WTC11 (cell line): ENCODE data around the gene ANXA11. TPM values are rescaled to one million over a fixed set of nuclear protein-coding genes. Genes with fewer than 3 reads are reported as not detected.

Source experiments
- ATAC-seq: fragments of 200-7000 bp; cut with Tn5 transposase; 2 replicates; pipeline ENCODE4 v1.10.0; 2021; ENCODE audit warnings: mild to moderate bottlenecking, moderate library complexity
- CTCF ChIA-PET: fragments of 300-600 bp; sonication (Branson Sonifier 250); formaldehyde crosslinking; loops from one replicate; lab custom pipeline; 2021; ENCODE audit warnings: antibody characterized with exemption; lab: Charles Lee
- POLR2A ChIA-PET: fragments of 350-600 bp; sonication (Branson Sonifier 250); formaldehyde crosslinking; loops from one replicate; lab custom pipeline; 2021; ENCODE audit warnings: antibody characterized with exemption; lab: Charles Lee
- DNase-seq: peaks from one replicate; pipeline ENCODE4 v3.0.0; 2021; ENCODE audit warnings: low spot score
- H3K27ac Mint-ChIP-seq: 2 replicates; pipeline ENCODE4 v1.8.0; 2021; ENCODE audit warnings: mixed read lengths
- H3K27me3 Mint-ChIP-seq: 2 replicates; pipeline ENCODE4 v1.8.0; 2021; ENCODE audit warnings: low read depth, mild to moderate bottlenecking, moderate library complexity, mixed read lengths
- H3K36me3 Mint-ChIP-seq: 2 replicates; pipeline ENCODE4 v1.8.0; 2021; ENCODE audit warnings: mixed read lengths
- H3K4me1 Mint-ChIP-seq: 2 replicates; pipeline ENCODE4 v1.8.0; 2022; ENCODE audit warnings: mixed read lengths
- H3K4me3 Mint-ChIP-seq: 2 replicates; pipeline ENCODE4 v1.8.0; 2021; ENCODE audit warnings: mild to moderate bottlenecking, moderate library complexity, mixed read lengths
- H3K9me3 Mint-ChIP-seq: 2 replicates; pipeline ENCODE4 v1.8.0; 2021; ENCODE audit warnings: mixed read lengths
- ATF1 ChIP-seq: sonication (generic); formaldehyde crosslinking; IDR thresholded peaks from 2 replicates; pipeline ENCODE4 v1.8.1; 2023; ENCODE audit warnings: mild to moderate bottlenecking, moderate library complexity, missing genetic modification reagents
- ATF3 ChIP-seq: sonication (generic); formaldehyde crosslinking; conservative IDR thresholded peaks from 2 replicates; pipeline ENCODE4 v1.8.1; 2022; ENCODE audit warnings: mild to moderate bottlenecking, missing genetic modification reagents
- CBFB ChIP-seq: sonication (generic); formaldehyde crosslinking; IDR thresholded peaks from 2 replicates; pipeline ENCODE4 v1.8.1; 2022; ENCODE audit warnings: mild to moderate bottlenecking, low read depth, missing genetic modification reagents
- CREB1 ChIP-seq: sonication (generic); formaldehyde crosslinking; IDR thresholded peaks from 2 replicates; pipeline ENCODE4 v1.8.0; 2023; ENCODE audit warnings: mild to moderate bottlenecking, missing genetic modification reagents
- GRHL2 ChIP-seq: fragments of 250-450 bp; sonication (Bioruptor Pico); IDR thresholded peaks from 2 replicates; pipeline ENCODE4 v1.8.0; 2022; ENCODE audit warnings: mild to moderate bottlenecking, moderate library complexity; ENCODE audit not compliant: insufficient replicate concordance, severe bottlenecking
- JAZF1 ChIP-seq: fragments of 250-450 bp; sonication (Bioruptor Pico); IDR thresholded peaks from 2 replicates; pipeline ENCODE4 v1.9.0; 2021; ENCODE audit warnings: moderate library complexity, mild to moderate bottlenecking, inconsistent platforms
- PRDM15 ChIP-seq: sonication (generic); formaldehyde crosslinking; IDR thresholded peaks from 2 replicates; pipeline ENCODE4 v1.8.0; 2022; ENCODE audit warnings: missing genetic modification reagents
- PREB ChIP-seq: sonication (generic); formaldehyde crosslinking; IDR thresholded peaks from 2 replicates; pipeline ENCODE4 v1.8.1; 2022; ENCODE audit warnings: mild to moderate bottlenecking, missing genetic modification reagents, moderate library complexity, borderline replicate concordance
- SMAD4 ChIP-seq: sonication (generic); formaldehyde crosslinking; IDR thresholded peaks from 2 replicates; pipeline ENCODE4 v1.8.0; 2022; ENCODE audit warnings: mild to moderate bottlenecking, missing genetic modification reagents
- TCF7 ChIP-seq: sonication (generic); formaldehyde crosslinking; IDR thresholded peaks from 2 replicates; pipeline ENCODE4 v1.8.0; 2022; ENCODE audit warnings: mild to moderate bottlenecking, low read depth, missing genetic modification reagents, moderate library complexity
- TEAD1 ChIP-seq: sonication (generic); formaldehyde crosslinking; IDR thresholded peaks from 2 replicates; pipeline ENCODE4 v1.8.0; 2022; ENCODE audit warnings: mild to moderate bottlenecking, missing genetic modification reagents
- ZBTB21 ChIP-seq: sonication (generic); formaldehyde crosslinking; IDR thresholded peaks from 2 replicates; pipeline ENCODE4 v1.8.1; 2023; ENCODE audit warnings: mild to moderate bottlenecking, missing genetic modification reagents, borderline replicate concordance
- ZMAT4 ChIP-seq: fragments of 250-450 bp; sonication (Bioruptor Pico); IDR thresholded peaks from 2 replicates; pipeline ENCODE4 v1.9.0; 2021; ENCODE audit warnings: mild to moderate bottlenecking
- ZNF121 ChIP-seq: sonication (generic); formaldehyde crosslinking; IDR thresholded peaks from 2 replicates; pipeline ENCODE4 v1.8.0; 2023; ENCODE audit warnings: missing genetic modification reagents
- ZNF138 ChIP-seq: sonication (generic); formaldehyde crosslinking; conservative IDR thresholded peaks from 2 replicates; pipeline ENCODE4 v1.8.1; 2022; ENCODE audit warnings: mild to moderate bottlenecking, moderate library complexity, missing genetic modification reagents
- total RNA-seq: library from RNA; stranded (reverse); gene quantifications from 3 replicates; pipeline ENCODE4 v1.2.3, GENCODE V29; 2021
- TF ChIP-seq, protein P1 (sequence below): sonication (generic); formaldehyde crosslinking; IDR thresholded peaks from 2 replicates; pipeline ENCODE4 v1.8.1; 2023; ENCODE audit warnings: mild to moderate bottlenecking, missing genetic modification reagents, borderline replicate concordance
- TF ChIP-seq, protein P2 (sequence below): sonication (generic); formaldehyde crosslinking; IDR thresholded peaks from 2 replicates; pipeline ENCODE4 v1.8.0; 2022; ENCODE audit warnings: mild to moderate bottlenecking, missing genetic modification reagents
- TF ChIP-seq, protein P3 (sequence below): sonication (generic); formaldehyde crosslinking; IDR thresholded peaks from 2 replicates; pipeline ENCODE4 v1.8.0; 2023; ENCODE audit warnings: mild to moderate bottlenecking, missing genetic modification reagents

The ANXA11 gene
- total RNA-seq, 1 experiment from 2014 or later, result 83.3 TPM

DNA sequence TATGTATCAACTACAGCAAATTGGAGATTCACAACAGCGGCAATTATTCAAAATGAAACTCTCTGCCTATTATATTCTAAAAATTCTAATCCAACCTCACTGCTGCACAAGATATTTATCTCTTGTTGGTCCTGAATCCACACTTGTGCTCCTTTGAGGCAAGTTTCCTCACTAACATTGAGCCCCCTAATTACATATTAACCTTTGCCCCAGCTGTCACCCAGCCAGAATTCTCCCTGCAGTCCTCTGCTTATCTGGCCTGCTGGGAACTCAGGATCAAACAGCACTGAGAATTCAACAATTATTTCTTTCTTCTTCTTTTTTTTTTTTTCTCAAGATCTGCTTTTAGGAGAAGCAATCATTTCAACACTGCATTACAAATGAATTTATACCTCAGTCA, 94.4 kb downstream of the ANXA11 start (continued):
- TF ChIP-seq ZNF138 (CRISPR knock-in tag) (no peak), PREB (no peak), ATF3 (no peak)
- TF ChIP-seq, all 79 proteins: peak for 0

DNA sequence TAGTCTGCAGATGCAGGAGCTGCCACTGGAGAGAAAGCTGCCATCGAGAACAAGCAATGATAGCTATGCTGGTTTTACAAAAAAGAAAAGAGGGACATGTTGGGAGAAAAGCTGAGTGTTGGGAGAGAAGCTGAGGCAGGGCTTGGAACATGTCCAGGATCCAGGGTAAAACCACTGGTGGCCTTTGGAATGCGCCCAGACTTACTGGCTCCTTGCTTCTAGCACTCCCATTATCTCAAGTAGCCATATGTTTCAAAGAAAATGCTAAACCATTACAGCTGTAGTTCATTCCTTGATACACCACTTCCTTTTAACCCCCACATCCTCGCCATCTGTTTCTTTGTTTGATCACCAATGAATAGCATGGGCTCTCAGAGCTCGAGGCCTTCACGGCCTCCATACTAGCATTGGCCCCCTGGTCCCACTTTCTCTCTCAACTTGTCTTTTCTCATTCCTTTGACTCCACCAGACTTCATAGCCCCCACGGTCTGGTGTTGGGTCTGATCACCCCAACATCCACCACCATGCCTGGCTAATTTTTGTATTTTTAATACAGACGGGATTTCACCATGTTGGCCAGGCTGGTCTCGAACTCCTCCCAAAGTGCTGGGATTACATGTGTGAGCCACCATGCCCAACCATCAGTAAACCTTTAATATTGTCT, 96.6 kb downstream of the ANXA11 start:
- H3K9me3 Mint-ChIP-seq, result peaks cover 26% of the 10 kb centered on the region

More for the DNA sequence above, 96.6 kb downstream of the ANXA11 start:
- POLR2A ChIA-PET, result interaction anchor here (0.6 kb wide), 1 partner anchor 94 kb away, joined by 6 read pairs; no protein-coding TSS in a partner anchor
- no peak for TF ChIP-seq ZMAT4
- TF ChIP-seq ZNF138 (CRISPR knock-in tag), result no peak
- no peak for TF ChIP-seq TCF7 (CRISPR knock-in tag)
- TF ChIP-seq, protein P1, sequence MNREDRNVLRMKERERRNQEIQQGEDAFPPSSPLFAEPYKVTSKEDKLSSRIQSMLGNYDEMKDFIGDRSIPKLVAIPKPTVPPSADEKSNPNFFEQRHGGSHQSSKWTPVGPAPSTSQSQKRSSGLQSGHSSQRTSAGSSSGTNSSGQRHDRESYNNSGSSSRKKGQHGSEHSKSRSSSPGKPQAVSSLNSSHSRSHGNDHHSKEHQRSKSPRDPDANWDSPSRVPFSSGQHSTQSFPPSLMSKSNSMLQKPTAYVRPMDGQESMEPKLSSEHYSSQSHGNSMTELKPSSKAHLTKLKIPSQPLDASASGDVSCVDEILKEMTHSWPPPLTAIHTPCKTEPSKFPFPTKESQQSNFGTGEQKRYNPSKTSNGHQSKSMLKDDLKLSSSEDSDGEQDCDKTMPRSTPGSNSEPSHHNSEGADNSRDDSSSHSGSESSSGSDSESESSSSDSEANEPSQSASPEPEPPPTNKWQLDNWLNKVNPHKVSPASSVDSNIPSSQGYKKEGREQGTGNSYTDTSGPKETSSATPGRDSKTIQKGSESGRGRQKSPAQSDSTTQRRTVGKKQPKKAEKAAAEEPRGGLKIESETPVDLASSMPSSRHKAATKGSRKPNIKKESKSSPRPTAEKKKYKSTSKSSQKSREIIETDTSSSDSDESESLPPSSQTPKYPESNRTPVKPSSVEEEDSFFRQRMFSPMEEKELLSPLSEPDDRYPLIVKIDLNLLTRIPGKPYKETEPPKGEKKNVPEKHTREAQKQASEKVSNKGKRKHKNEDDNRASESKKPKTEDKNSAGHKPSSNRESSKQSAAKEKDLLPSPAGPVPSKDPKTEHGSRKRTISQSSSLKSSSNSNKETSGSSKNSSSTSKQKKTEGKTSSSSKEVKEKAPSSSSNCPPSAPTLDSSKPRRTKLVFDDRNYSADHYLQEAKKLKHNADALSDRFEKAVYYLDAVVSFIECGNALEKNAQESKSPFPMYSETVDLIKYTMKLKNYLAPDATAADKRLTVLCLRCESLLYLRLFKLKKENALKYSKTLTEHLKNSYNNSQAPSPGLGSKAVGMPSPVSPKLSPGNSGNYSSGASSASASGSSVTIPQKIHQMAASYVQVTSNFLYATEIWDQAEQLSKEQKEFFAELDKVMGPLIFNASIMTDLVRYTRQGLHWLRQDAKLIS (CRISPR knock-in tag), result no peak
- no peak for TF ChIP-seq ZBTB21 (CRISPR knock-in tag)
- TF ChIP-seq CREB1 (CRISPR knock-in tag), result no peak
- no peak for TF ChIP-seq ATF1 (CRISPR knock-in tag)
- no peak for TF ChIP-seq ZNF121 (CRISPR knock-in tag)
- no peak for TF ChIP-seq JAZF1 (CRISPR knock-in tag)
- no peak for TF ChIP-seq PRDM15 (CRISPR knock-in tag)
- TF ChIP-seq, protein P2, sequence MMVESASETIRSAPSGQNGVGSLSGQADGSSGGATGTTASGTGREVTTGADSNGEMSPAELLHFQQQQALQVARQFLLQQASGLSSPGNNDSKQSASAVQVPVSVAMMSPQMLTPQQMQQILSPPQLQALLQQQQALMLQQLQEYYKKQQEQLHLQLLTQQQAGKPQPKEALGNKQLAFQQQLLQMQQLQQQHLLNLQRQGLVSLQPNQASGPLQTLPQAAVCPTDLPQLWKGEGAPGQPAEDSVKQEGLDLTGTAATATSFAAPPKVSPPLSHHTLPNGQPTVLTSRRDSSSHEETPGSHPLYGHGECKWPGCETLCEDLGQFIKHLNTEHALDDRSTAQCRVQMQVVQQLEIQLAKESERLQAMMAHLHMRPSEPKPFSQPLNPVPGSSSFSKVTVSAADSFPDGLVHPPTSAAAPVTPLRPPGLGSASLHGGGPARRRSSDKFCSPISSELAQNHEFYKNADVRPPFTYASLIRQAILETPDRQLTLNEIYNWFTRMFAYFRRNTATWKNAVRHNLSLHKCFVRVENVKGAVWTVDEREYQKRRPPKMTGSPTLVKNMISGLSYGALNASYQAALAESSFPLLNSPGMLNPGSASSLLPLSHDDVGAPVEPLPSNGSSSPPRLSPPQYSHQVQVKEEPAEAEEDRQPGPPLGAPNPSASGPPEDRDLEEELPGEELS (CRISPR knock-in tag), result no peak
- TF ChIP-seq, protein P3, sequence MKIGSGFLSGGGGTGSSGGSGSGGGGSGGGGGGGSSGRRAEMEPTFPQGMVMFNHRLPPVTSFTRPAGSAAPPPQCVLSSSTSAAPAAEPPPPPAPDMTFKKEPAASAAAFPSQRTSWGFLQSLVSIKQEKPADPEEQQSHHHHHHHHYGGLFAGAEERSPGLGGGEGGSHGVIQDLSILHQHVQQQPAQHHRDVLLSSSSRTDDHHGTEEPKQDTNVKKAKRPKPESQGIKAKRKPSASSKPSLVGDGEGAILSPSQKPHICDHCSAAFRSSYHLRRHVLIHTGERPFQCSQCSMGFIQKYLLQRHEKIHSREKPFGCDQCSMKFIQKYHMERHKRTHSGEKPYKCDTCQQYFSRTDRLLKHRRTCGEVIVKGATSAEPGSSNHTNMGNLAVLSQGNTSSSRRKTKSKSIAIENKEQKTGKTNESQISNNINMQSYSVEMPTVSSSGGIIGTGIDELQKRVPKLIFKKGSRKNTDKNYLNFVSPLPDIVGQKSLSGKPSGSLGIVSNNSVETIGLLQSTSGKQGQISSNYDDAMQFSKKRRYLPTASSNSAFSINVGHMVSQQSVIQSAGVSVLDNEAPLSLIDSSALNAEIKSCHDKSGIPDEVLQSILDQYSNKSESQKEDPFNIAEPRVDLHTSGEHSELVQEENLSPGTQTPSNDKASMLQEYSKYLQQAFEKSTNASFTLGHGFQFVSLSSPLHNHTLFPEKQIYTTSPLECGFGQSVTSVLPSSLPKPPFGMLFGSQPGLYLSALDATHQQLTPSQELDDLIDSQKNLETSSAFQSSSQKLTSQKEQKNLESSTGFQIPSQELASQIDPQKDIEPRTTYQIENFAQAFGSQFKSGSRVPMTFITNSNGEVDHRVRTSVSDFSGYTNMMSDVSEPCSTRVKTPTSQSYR (CRISPR knock-in tag), result no peak
- no peak for TF ChIP-seq CBFB (CRISPR knock-in tag)
- no peak for TF ChIP-seq SMAD4 (CRISPR knock-in tag)
- no peak for TF ChIP-seq GRHL2 (CRISPR knock-in tag)
- TF ChIP-seq TEAD1 (CRISPR knock-in tag), result no peak
- no peak for DNase-seq
- Mint-ChIP-seq H3K27me3 (peaks cover 7% of the 10 kb centered on the region), H3K27ac (no peak overlapping the region), H3K36me3 (peaks cover 29% of the 10 kb centered on the region), H3K4me1 (peaks cover 32% of the 10 kb centered on the region), H3K4me3 (no peak overlapping the region)
- ATAC-seq, result no peak
- CTCF ChIA-PET, result interaction anchor here (0.8 kb wide), 1 partner anchor 50 kb away, joined by 3 read pairs; no protein-coding TSS in a partner anchor
